ENCODE results near the gene HM13.

The HM13 gene

GRCh38 chr20:31496761-31497295 lies 17.4 kb upstream of the HM13 start:
- Histone ChIP-seq H3K9me3 (ENCODE audit: insufficient read depth, low read depth, low read length) (no peaks in the 10 kb centered on the region), H3K27me3 (ENCODE audit: insufficient read depth, low read length, poor library complexity, severe bottlenecking) (no peaks in the 10 kb centered on the region), H3K4me3 (ENCODE audit: low read length, poor library complexity, severe bottlenecking) (no peak overlapping the region), H2AFZ (ENCODE audit: low read length) (no peak overlapping the region), H3K9me2 (replicated peaks; ENCODE audit: low read depth, low read length) (no peaks in the 10 kb centered on the region), H3F3A (ENCODE audit: low read depth) (no peaks in the 10 kb centered on the region), H3K4me2 (ENCODE audit: low read depth, low read length, poor library complexity, severe bottlenecking) (no peak overlapping the region), H3K79me2 (ENCODE audit: insufficient read depth, low read length) (no peaks in the 10 kb centered on the region), H4K20me1 (ENCODE audit: insufficient read depth, low read length, poor library complexity, severe bottlenecking) (no peaks in the 10 kb centered on the region), H3K36me3 (ENCODE audit: insufficient read depth, low read length) (no peaks in the 10 kb centered on the region), H3K9ac (ENCODE audit: low read depth, low read length, poor library complexity, severe bottlenecking) (no peak overlapping the region), H3K4me1 (ENCODE audit: insufficient read depth, low read length, poor library complexity, severe bottlenecking) (no peaks in the 10 kb centered on the region)
- TF ChIP-seq CTCF (conservative IDR thresholded peaks at IDR 0.05; ENCODE audit: low read length) (no peak), EZH2phosphoT487 (IDR thresholded peaks at IDR 0.05; ENCODE audit: borderline replicate concordance) (no peak)

GRCh38 chr20:31497838-31498540 lies 16.3 kb upstream of the HM13 start:
- H3F3A ChIP-seq (ENCODE audit: low read depth) = no peaks in the 10 kb centered on the region
- no peaks in the 10 kb centered on the region for H3K27me3 ChIP-seq (ENCODE audit: insufficient read depth, low read length, poor library complexity, severe bottlenecking)
- no peak overlapping the region for H3K9ac ChIP-seq (ENCODE audit: low read depth, low read length, poor library complexity, severe bottlenecking)
- no peaks in the 10 kb centered on the region for H3K79me2 ChIP-seq (ENCODE audit: insufficient read depth, low read length)
- H4K20me1 ChIP-seq (ENCODE audit: insufficient read depth, low read length, poor library complexity, severe bottlenecking) = no peaks in the 10 kb centered on the region
- no peaks in the 10 kb centered on the region for H3K9me3 ChIP-seq (ENCODE audit: insufficient read depth, low read depth, low read length)
- H3K4me2 ChIP-seq (ENCODE audit: low read depth, low read length, poor library complexity, severe bottlenecking) = no peak overlapping the region
- H3K9me2 ChIP-seq (replicated peaks; ENCODE audit: low read depth, low read length) = no peaks in the 10 kb centered on the region
- H3K36me3 ChIP-seq (ENCODE audit: insufficient read depth, low read length) = no peaks in the 10 kb centered on the region
- H3K4me1 ChIP-seq (ENCODE audit: insufficient read depth, low read length, poor library complexity, severe bottlenecking) = no peaks in the 10 kb centered on the region
- no peak for TF ChIP-seq CTCF (conservative IDR thresholded peaks at IDR 0.05; ENCODE audit: low read length)
- no peak for TF ChIP-seq EZH2phosphoT487 (IDR thresholded peaks at IDR 0.05; ENCODE audit: borderline replicate concordance)
- no peak overlapping the region for H3K4me3 ChIP-seq (ENCODE audit: low read length, poor library complexity, severe bottlenecking)
- 0 out of 2 replicates have a peak overlapping the region, but pooled peaks have one; percentile 27 for H2AFZ ChIP-seq (ENCODE audit: low read length)

GRCh38 chr20:31500527-31500926 lies 13.7 kb upstream of the HM13 start:
- TF ChIP-seq CTCF (conservative IDR thresholded peaks at IDR 0.05; ENCODE audit: low read length) (no peak), EZH2phosphoT487 (IDR thresholded peaks at IDR 0.05; ENCODE audit: borderline replicate concordance) (no peak)

More at GRCh38 chr20:31500527-31500926, 13.7 kb upstream of the HM13 start:
- no peaks in the 10 kb centered on the region for H3K27me3 ChIP-seq (ENCODE audit: insufficient read depth, low read length, poor library complexity, severe bottlenecking)
- H3K4me2 ChIP-seq (ENCODE audit: low read depth, low read length, poor library complexity, severe bottlenecking) = no peak overlapping the region
- no peak overlapping the region for H2AFZ ChIP-seq (ENCODE audit: low read length)
- H3K9me3 ChIP-seq (ENCODE audit: insufficient read depth, low read depth, low read length) = no peaks in the 10 kb centered on the region
- H3K9ac ChIP-seq (ENCODE audit: low read depth, low read length, poor library complexity, severe bottlenecking) = no peak overlapping the region
- no peaks in the 10 kb centered on the region for H4K20me1 ChIP-seq (ENCODE audit: insufficient read depth, low read length, poor library complexity, severe bottlenecking)
- H3K79me2 ChIP-seq (ENCODE audit: insufficient read depth, low read length) = no peaks in the 10 kb centered on the region
- H3K36me3 ChIP-seq (ENCODE audit: insufficient read depth, low read length) = no peaks in the 10 kb centered on the region
- H3K9me2 ChIP-seq (replicated peaks; ENCODE audit: low read depth, low read length) = no peaks in the 10 kb centered on the region
- H3K4me3 ChIP-seq (ENCODE audit: low read length, poor library complexity, severe bottlenecking) = no peak overlapping the region
- no peaks in the 10 kb centered on the region for H3K4me1 ChIP-seq (ENCODE audit: insufficient read depth, low read length, poor library complexity, severe bottlenecking)
- no peaks in the 10 kb centered on the region for H3F3A ChIP-seq (ENCODE audit: low read depth)

Data from Loucy (cell line).